Nephron progenitor cell (in vitro differentiated cells): Measurements from ENCODE around the gene CABP5.
A peak's percentile ranks its signal among the peaks of the same experiment; 100 is the strongest.

Experiments
- DNase-seq: peaks from one replicate; pipeline ENCODE4 v3.0.0; 2021
- H3K27ac Mint-ChIP-seq: 2 replicates; pipeline ENCODE4 v1.8.0; 2021; ENCODE audit warnings: mild to moderate bottlenecking, moderate library complexity, mixed read lengths
- H3K27me3 Mint-ChIP-seq: 2 replicates; pipeline ENCODE4 v1.8.0; 2021; ENCODE audit warnings: mild to moderate bottlenecking, low read depth, mixed read lengths; ENCODE audit not compliant: poor library complexity
- H3K36me3 Mint-ChIP-seq: 2 replicates; pipeline ENCODE4 v1.8.0; 2021; ENCODE audit warnings: low read depth, mixed read lengths
- H3K4me1 Mint-ChIP-seq: 2 replicates; pipeline ENCODE4 v1.8.0; 2021; ENCODE audit warnings: mixed read lengths
- H3K4me3 Mint-ChIP-seq: 2 replicates; pipeline ENCODE4 v1.8.0; 2021; ENCODE audit warnings: mild to moderate bottlenecking, moderate library complexity, mixed read lengths
- H3K9me3 Mint-ChIP-seq: 2 replicates; pipeline ENCODE4 v1.8.0; 2021; ENCODE audit warnings: mild to moderate bottlenecking, moderate library complexity, mixed read lengths
- CTCF ChIP-seq: fragments of 200-600 bp; sonication (generic); IDR thresholded peaks from 2 replicates; pipeline ENCODE4 v1.5.0; 2021; ENCODE audit warnings: antibody characterized with exemption

Gene CABP5

GRCh38 chr19:47998800-47999199, 45.1 kb downstream of the CABP5 start:
- DNase-seq: no peak
- H3K27me3 Mint-ChIP-seq: peaks cover 31% of the 10 kb centered on the region
- peaks cover 15% of the 10 kb centered on the region for H3K4me1 Mint-ChIP-seq
- H3K4me3 Mint-ChIP-seq: no peak overlapping the region
- H3K27ac Mint-ChIP-seq: no peak overlapping the region
- no peak for TF ChIP-seq CTCF
- H3K9me3 Mint-ChIP-seq: peaks cover 29% of the 10 kb centered on the region
- no peaks in the 10 kb centered on the region for H3K36me3 Mint-ChIP-seq

- Mint-ChIP-seq H3K4me3 (no peak overlapping the region), H3K27me3 (peaks cover 24% of the 10 kb centered on the region), H3K36me3 (no peaks in the 10 kb centered on the region), H3K4me1 (peaks cover 18% of the 10 kb centered on the region), H3K27ac (no peak overlapping the region), H3K9me3 (peaks cover 22% of the 10 kb centered on the region)
- DNase-seq: no peak
- TF ChIP-seq CTCF: no peak
These were observed 47.6 kb downstream of the CABP5 start for GRCh38 chr19:47996230-47996727.

GRCh38 chr19:47994209-47994802, 49.6 kb downstream of the CABP5 start, which contains the start of gene ELSPBP1:
Gene ELSPBP1, plus strand, starts transcription at chr19:47994632. Its CDS starts 14,036 bp downstream, at chr19:48008668.
- H3K9me3 Mint-ChIP-seq: peaks cover 8% of the 10 kb centered on the region
- TF ChIP-seq CTCF: no peak
- H3K27ac Mint-ChIP-seq: peak within 1 kb of the TSS; percentile 7

GRCh38 chr19:47992070-47992469, 51.8 kb downstream of the CABP5 start, which contains the start of gene BSPH1:
Gene BSPH1, minus strand, starts transcription at chr19:47992170. Its CDS starts 89 bp downstream, at chr19:47992081.
- no peak within 1 kb of the TSS for H3K4me3 Mint-ChIP-seq
- H3K4me1 Mint-ChIP-seq: peaks cover 29% of the 10 kb centered on the region
- no peak for TF ChIP-seq CTCF
- H3K27ac Mint-ChIP-seq: no peak within 1 kb of the TSS
- H3K36me3 Mint-ChIP-seq: no peaks in the 10 kb centered on the region
- peaks cover 30% of the 10 kb centered on the region for H3K27me3 Mint-ChIP-seq
- no peak for DNase-seq
- H3K9me3 Mint-ChIP-seq: peaks cover 8% of the 10 kb centered on the region

More at GRCh38 chr19:47994209-47994802, 49.6 kb downstream of the CABP5 start, which contains the start of gene ELSPBP1:
- Mint-ChIP-seq H3K4me1 (peaks cover 24% of the 10 kb centered on the region), H3K27me3 (peaks cover 30% of the 10 kb centered on the region), H3K36me3 (no peaks in the 10 kb centered on the region), H3K4me3 (peak within 1 kb of the TSS; percentile 43)
- peak; percentile 50 for DNase-seq

- Mint-ChIP-seq H3K27ac (no peak overlapping the region), H3K36me3 (no peaks in the 10 kb centered on the region), H3K4me3 (no peak overlapping the region), H3K27me3 (peaks cover 28% of the 10 kb centered on the region), H3K4me1 (peaks cover 29% of the 10 kb centered on the region), H3K9me3 (peaks cover 5% of the 10 kb centered on the region)
- no peak for TF ChIP-seq CTCF
- DNase-seq: no peak
These were observed 52.6 kb downstream of the CABP5 start for GRCh38 chr19:47991191-47991808.
